ENCODE measurements around the gene P4HA2.

P4HA2 gene

GRCh38 chr5:132209901-132210545 lies 17.6 kb downstream of the P4HA2 start:
- TF ChIP-seq, protein P1, sequence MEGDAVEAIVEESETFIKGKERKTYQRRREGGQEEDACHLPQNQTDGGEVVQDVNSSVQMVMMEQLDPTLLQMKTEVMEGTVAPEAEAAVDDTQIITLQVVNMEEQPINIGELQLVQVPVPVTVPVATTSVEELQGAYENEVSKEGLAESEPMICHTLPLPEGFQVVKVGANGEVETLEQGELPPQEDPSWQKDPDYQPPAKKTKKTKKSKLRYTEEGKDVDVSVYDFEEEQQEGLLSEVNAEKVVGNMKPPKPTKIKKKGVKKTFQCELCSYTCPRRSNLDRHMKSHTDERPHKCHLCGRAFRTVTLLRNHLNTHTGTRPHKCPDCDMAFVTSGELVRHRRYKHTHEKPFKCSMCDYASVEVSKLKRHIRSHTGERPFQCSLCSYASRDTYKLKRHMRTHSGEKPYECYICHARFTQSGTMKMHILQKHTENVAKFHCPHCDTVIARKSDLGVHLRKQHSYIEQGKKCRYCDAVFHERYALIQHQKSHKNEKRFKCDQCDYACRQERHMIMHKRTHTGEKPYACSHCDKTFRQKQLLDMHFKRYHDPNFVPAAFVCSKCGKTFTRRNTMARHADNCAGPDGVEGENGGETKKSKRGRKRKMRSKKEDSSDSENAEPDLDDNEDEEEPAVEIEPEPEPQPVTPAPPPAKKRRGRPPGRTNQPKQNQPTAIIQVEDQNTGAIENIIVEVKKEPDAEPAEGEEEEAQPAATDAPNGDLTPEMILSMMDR (IDR thresholded peaks at IDR 0.05; ENCODE audit: low read depth, low read length, missing control alignments), result no peak
- no peak for DNase-seq (ENCODE audit: extremely low read depth, low read depth)
- H3K4me3 ChIP-seq (replicated peaks; ENCODE audit: low read depth, low read length), result no peak overlapping the region

- TF ChIP-seq, protein P1 (IDR thresholded peaks at IDR 0.05; ENCODE audit: low read depth, low read length, missing control alignments), result no peak
- no peak overlapping the region for H3K4me3 ChIP-seq (replicated peaks; ENCODE audit: low read depth, low read length)
- DNase-seq (ENCODE audit: extremely low read depth, low read depth), result no peak
Measured at GRCh38 chr5:132209131-132209530, 18.5 kb downstream of the P4HA2 start.

DNA sequence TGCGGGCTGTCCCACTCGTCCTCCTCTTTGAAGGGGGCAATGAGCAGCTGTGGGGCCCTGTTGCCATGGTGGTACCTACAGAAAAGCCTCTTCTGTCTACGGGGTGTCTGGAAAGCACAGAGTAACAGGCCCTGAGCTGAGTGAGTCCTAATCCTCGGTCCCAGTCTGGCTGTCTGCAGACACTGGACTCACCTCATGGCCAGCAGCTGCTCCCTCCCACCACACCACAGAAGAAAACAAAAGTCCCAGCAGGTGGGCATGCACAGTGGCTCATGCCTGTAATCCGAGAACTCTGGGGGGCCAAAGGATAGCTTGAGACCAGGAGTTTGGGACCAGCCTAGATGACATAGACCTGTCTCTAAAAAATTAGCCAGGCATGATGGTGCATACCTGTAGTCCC lies 19.9 kb downstream of the P4HA2 start:
- no peak for DNase-seq (ENCODE audit: extremely low read depth, low read depth)
- no peak overlapping the region for H3K4me3 ChIP-seq (replicated peaks; ENCODE audit: low read depth, low read length)
- TF ChIP-seq, protein P1 (IDR thresholded peaks at IDR 0.05; ENCODE audit: low read depth, low read length, missing control alignments), result no peak

GRCh38 chr5:132206782-132207181 lies 20.9 kb downstream of the P4HA2 start:
- no peak for DNase-seq (ENCODE audit: extremely low read depth, low read depth)
- no peak overlapping the region for H3K4me3 ChIP-seq (replicated peaks; ENCODE audit: low read depth, low read length)
- TF ChIP-seq, protein P1 (IDR thresholded peaks at IDR 0.05; ENCODE audit: low read depth, low read length, missing control alignments), result no peak

DNA sequence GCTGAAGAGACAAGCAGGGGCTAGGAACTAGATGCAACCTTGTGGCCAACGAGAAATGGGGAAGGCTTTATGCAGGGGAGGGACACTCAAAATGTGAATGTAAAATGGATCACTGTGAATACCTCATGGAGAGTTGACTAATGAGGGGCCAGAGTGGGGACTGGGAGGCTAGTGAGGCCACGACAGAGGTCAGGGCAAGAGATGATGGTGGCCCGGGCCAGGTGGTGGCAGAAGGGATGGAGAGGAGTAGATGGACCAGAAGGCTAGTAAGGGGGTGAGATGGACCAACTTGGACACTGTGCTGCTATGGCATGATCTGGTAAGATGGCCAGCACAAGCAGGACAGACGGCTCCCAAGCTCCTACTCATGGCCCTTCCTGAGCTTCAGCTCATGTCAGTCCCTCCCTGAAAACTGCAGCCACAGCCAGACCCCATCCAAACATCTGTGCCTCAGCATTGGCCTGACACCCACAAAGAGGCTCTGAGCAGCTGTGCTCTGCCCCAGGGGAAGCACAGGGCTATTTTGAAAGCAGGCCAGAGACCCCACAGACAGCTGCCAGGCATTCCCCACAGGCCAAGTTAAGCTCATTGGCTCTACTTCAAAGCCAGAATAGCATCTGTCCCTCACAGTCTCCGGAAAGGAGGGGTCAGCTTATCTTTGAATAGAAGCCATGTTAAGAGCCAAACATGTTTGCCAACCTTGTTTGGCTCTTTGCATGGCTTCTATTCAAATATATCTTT lies 22.1 kb downstream of the P4HA2 start:
- H3K4me3 ChIP-seq (replicated peaks; ENCODE audit: low read depth, low read length), result no peak overlapping the region
- TF ChIP-seq, protein P1 (IDR thresholded peaks at IDR 0.05; ENCODE audit: low read depth, low read length, missing control alignments), result no peak
- no peak for DNase-seq (ENCODE audit: extremely low read depth, low read depth)

DNA sequence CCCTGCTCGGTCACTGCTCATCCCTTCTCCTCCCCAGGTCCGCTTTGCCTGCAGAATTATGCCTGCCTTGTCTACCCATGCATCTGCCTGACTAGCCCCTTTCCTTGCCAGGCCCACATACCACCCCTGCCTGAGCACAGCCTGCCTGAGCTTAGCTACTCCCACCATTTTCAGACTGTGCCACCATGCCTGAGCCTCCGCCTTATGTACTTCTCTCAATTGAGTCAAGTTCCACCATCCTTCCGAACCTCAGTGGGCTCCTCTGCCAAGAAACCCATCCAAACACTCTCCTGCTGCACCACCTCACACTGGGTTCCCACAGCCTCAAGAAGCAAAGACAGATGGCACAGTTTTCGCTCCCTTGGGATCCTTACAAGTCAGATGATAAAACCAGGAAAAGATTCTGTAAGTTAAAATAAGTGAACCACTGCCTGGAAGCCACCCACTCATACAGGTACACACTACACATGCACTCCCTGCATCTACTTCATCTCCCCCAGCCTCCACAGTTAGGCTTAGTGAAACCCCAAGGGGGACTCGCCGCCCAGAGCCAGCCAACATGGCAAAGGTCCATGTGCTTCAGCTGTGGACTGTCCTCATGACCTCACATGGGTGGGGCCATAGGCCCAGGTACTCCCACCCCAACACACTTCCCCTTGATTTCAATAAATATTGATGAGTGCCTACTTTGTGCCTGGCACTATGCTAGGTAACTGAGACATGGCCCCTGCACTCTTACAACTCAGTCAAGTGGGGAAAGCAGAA lies 23.1 kb downstream of the P4HA2 start:
- TF ChIP-seq, protein P1 (IDR thresholded peaks at IDR 0.05; ENCODE audit: low read depth, low read length, missing control alignments), result no peak
- no peak overlapping the region for H3K4me3 ChIP-seq (replicated peaks; ENCODE audit: low read depth, low read length)
- DNase-seq (ENCODE audit: extremely low read depth, low read depth), result no peak

Data from HFF-Myc (cell line).